Testis (tissue), 2 donors: ENCODE measurements around the gene TOMM40.

Source experiments
- CTCF ChIP-seq, 3 experiments: fragments of 450-650 bp in 2 of 3; fragments of 200-600 bp in 1 of 3; sonication (generic) in 1 of 3; IDR thresholded peaks; one replicate each; pipeline ENCODE4 v1.5.1; 2016 to 2019; ENCODE audit warnings: antibody characterized with exemption in 3 of 3, mild to moderate bottlenecking in 2 of 3, moderate library complexity in 1 of 3
- POLR2A ChIP-seq: fragments of 450-650 bp; IDR thresholded peaks from one replicate; pipeline ENCODE4 v1.6.1; 2017; ENCODE audit warnings: antibody characterized with exemption, mild to moderate bottlenecking, moderate library complexity

DNA sequence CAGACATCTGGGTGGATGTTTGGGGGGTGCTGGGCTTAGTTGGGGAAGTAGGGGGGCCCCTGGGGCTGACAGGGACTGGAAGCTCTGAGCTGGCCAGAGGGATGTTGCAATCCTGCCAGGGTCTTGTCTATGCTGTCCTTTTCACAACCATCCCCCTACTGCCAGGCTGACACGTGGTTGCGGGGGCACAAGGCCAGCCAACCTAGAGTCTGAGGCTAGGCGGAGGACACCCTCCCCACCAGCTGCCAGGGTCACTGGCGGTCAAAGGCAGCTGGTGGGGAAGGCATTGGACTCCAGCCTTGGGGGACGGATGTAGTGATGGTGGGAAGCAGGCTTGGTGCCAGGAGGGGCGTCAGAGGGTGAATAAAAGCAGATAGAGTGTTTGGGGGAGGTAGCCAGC lies 21.8 kb downstream of the TOMM40 start:
- no peak for TF ChIP-seq CTCF (IDR thresholded peaks at IDR 0.05)
- no peak for TF ChIP-seq POLR2A
